ENCODE data around the gene PHLDA2. TPM values are rescaled to one million over a fixed set of nuclear protein-coding genes. Genes with fewer than 3 reads are reported as not detected.
A peak's percentile ranks its signal among the peaks of the same experiment; 100 is the strongest.

Gene PHLDA2
- total and polyA plus RNA-seq, 9 of the 15 experiments (the other 6 are each of a cell fraction or from before 2014, with no cell fraction given), result 0.43 to 42.4 (median 4.7) TPM

DNA sequence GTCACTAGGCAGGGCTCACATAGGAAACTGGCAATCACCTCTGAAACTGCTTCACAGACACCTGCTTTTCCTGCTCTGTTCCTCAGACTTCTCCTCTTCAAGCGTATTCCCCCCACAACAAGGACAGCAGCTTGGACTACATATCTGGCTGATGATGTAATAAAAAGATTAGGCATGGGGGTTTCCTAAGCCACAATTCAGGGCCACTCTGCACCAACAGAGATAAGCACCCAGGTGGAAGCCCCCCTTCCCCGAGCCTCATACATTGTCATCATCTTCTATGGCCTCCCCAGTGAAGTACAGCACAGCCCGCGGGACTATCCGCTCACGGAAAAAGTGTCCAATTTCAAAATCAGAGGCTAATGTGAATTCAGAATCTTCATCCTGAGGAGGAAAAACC is 25.0 kb upstream of the PHLDA2 start:
- Histone ChIP-seq H3K27ac (ENCODE audit: extremely low read depth, low read depth, low read length) (no peak overlapping the region; the same call in 2 of the 3 replicates), H3K9me1 (ENCODE audit: control insufficient read depth, insufficient read depth, low read length) (peaks cover 3% of the 10 kb centered on the region), H3K9ac (ENCODE audit: insufficient read depth in 1 of 2, low read depth in 2 of 2, low read length in 2 of 2) (no peak overlapping the region), H3K27me3 (ENCODE audit: control insufficient read depth in 2 of 2, insufficient read depth in 2 of 2, low read length in 2 of 2) (no peaks in the 10 kb centered on the region), H3K79me2 (ENCODE audit: control insufficient read depth, insufficient read depth, low read length) (peaks cover 12% of the 10 kb centered on the region; the same call in 2 of the 3 replicates), H3K4me2 (ENCODE audit: insufficient read depth, low read length) (no peak overlapping the region), H2AFZ (ENCODE audit: low read depth, low read length) (no peak overlapping the region), H3K36me3 (ENCODE audit: control insufficient read depth, insufficient read depth, low read length) (peaks cover 99% of the 10 kb centered on the region), H3K9me3 (replicated peaks; ENCODE audit: control insufficient read depth, insufficient read depth, low read depth, low read length) (no peaks in the 10 kb centered on the region), H3K4me1 (replicated peaks in 1 of 2; ENCODE audit: control insufficient read depth in 2 of 2, insufficient read depth in 2 of 2, low read length in 2 of 2) (peaks cover 0 to 9% of the 10 kb centered on the region in 2 experiments; a peak in 2 of 5 replicates), H3K4me3 (no peak overlapping the region), H4K20me1 (replicated peaks; ENCODE audit: control insufficient read depth, insufficient read depth, low read length) (peaks cover 12% of the 10 kb centered on the region; the same call in 1 of the 2 replicates)
- in situ Hi-C loops (cut with MboI), result no loop called here
- FAIRE-seq, result peak; percentile 29
- POLR2A ChIA-PET, result interaction anchor here (0.5 to 4.0 kb wide), 4 partner anchors 9 to 35 kb away, joined by 3 to 33 read pairs (median 3); partner anchors contain the start of gene PHLDA2
- no peak for ATAC-seq
- TF ChIP-seq, protein P1, sequence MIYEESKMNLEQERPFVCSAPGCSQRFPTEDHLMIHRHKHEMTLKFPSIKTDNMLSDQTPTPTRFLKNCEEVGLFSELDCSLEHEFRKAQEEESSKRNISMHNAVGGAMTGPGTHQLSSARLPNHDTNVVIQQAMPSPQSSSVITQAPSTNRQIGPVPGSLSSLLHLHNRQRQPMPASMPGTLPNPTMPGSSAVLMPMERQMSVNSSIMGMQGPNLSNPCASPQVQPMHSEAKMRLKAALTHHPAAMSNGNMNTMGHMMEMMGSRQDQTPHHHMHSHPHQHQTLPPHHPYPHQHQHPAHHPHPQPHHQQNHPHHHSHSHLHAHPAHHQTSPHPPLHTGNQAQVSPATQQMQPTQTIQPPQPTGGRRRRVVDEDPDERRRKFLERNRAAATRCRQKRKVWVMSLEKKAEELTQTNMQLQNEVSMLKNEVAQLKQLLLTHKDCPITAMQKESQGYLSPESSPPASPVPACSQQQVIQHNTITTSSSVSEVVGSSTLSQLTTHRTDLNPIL (CRISPR knock-in tag; IDR thresholded peaks at IDR 0.05), result no peak
- peak; percentile 75 for TF ChIP-seq VEZF1 (CRISPR knock-in tag; IDR thresholded peaks at IDR 0.05)
- no peak for TF ChIP-seq CEBPG (CRISPR knock-in tag; IDR thresholded peaks at IDR 0.05)
- TF ChIP-seq CEBPG (tag; conservative IDR thresholded peaks at IDR 0.05 in 1 of 2, IDR thresholded peaks at IDR 0.05 in 1 of 2), result 0 out of 4 replicates have a peak, but pooled peaks of 1 of the 2 experiments have one; percentile 35
- TF ChIP-seq ATF3 (IDR thresholded peaks at IDR 0.05), result peak; percentile 69
- no peak for TF ChIP-seq ATF3 (CRISPR knock-in tag; conservative IDR thresholded peaks at IDR 0.05)
- TF ChIP-seq ZFPM2 (CRISPR knock-in tag; IDR thresholded peaks at IDR 0.05), result no peak
- 0 out of 2 replicates have a peak, but pooled peaks have one; percentile 20 for TF ChIP-seq ATF7 (IDR thresholded peaks at IDR 0.05)
- TF ChIP-seq JUND (IDR thresholded peaks at IDR 0.05; ENCODE audit: borderline replicate concordance, low read depth, low read length), result no peak
- 0 out of 3 replicates have a peak, but pooled peaks have one; percentile 17 for TF ChIP-seq JUND (tag; IDR thresholded peaks at IDR 0.05; ENCODE audit: borderline replicate concordance, low read depth, low read length)
- CTCF ChIA-PET (ENCODE audit: low intra/inter-chr PET ratio), result no interaction called here
- intact Hi-C loops (cut with micrococcal nuclease), result no loop called here
- DNase-seq (ENCODE audit: extremely low read depth in 1 of 4, low spot score in 3 of 4), result no peak
- WGBS (ENCODE audit: insufficient coverage, low coverage, missing lambda C conversion rate), result 80% methylated on average over 6 of the region's 6 CpGs
- no TSS peak for BruUV-seq (replicated peaks)

Data from K562 (cell line).